ENCODE results near the gene RALY.

DNA sequence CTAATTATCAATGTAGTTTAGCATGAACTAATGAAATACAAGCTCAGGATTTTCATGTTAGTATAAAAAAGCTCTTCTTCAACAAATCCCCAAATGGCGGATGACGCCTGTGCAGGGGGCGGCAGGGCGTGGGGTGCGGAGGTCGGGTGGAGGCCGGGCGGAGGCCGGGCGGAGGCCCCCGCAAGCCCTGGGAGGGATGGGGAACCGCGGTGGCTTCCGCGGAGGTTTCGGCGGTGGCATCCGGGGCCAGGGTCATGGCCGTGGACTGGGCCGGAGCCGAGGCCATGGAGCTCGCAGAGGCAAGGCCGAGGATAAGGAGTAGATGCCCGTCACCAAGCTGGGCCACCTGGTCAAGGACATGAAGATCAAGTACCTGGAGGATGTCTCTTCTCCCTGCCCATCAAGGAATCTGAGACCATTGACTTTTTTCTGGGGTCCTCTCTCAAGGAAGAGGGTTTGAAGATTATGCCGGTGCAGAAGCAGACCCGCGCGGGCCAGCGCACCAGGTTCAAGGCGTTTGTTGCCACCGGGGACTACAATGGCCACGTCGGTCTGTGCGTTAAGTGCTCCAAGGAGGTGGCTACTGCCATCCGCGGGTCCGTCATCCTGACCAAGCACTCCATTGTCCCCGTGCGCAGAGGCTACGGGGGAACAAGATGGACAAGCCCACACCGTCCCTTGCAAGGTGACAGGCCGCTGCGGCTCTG lies 128.7 kb downstream of the RALY start:
- TF ChIP-seq ZFX (IDR thresholded peaks at IDR 0.05) (no peak), EZH2phosphoT487 (IDR thresholded peaks at IDR 0.05; ENCODE audit: borderline replicate concordance) (no peak), TCF7L2 (IDR thresholded peaks at IDR 0.05; ENCODE audit: borderline replicate concordance, extremely low read depth, insufficient read depth, insufficient read length) (no peak), POLR2A (IDR thresholded peaks at IDR 0.05; ENCODE audit: borderline replicate concordance, extremely low read depth, insufficient read depth, insufficient read length) (no peak), FOSL1 (IDR thresholded peaks at IDR 0.05; ENCODE audit: low read depth) (no peak), POLR2AphosphoS5 (IDR thresholded peaks at IDR 0.05; ENCODE audit: low read depth, low read length) (no peak), EZH2 (IDR thresholded peaks at IDR 0.05) (no peak), YY1 (IDR thresholded peaks at IDR 0.05; ENCODE audit: extremely low read depth, insufficient replicate concordance, low read depth, low read length) (no peak), SP1 (IDR thresholded peaks at IDR 0.05; ENCODE audit: low read depth) (no peak), ZNF274 (IDR thresholded peaks at IDR 0.05; ENCODE audit: low read depth, low read length) (no peak)
- TF ChIP-seq, protein P1, sequence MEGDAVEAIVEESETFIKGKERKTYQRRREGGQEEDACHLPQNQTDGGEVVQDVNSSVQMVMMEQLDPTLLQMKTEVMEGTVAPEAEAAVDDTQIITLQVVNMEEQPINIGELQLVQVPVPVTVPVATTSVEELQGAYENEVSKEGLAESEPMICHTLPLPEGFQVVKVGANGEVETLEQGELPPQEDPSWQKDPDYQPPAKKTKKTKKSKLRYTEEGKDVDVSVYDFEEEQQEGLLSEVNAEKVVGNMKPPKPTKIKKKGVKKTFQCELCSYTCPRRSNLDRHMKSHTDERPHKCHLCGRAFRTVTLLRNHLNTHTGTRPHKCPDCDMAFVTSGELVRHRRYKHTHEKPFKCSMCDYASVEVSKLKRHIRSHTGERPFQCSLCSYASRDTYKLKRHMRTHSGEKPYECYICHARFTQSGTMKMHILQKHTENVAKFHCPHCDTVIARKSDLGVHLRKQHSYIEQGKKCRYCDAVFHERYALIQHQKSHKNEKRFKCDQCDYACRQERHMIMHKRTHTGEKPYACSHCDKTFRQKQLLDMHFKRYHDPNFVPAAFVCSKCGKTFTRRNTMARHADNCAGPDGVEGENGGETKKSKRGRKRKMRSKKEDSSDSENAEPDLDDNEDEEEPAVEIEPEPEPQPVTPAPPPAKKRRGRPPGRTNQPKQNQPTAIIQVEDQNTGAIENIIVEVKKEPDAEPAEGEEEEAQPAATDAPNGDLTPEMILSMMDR (IDR thresholded peaks at IDR 0.05 in 2 of 3, conservative IDR thresholded peaks at IDR 0.05 in 1 of 3; ENCODE audit: borderline replicate concordance in 1 of 3, insufficient read depth in 1 of 3, low read depth in 2 of 3, low read length in 2 of 3) = no peak
- TF ChIP-seq, protein P2, sequence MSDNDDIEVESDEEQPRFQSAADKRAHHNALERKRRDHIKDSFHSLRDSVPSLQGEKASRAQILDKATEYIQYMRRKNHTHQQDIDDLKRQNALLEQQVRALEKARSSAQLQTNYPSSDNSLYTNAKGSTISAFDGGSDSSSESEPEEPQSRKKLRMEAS (IDR thresholded peaks at IDR 0.05) = no peak
- TF ChIP-seq, protein P3, sequence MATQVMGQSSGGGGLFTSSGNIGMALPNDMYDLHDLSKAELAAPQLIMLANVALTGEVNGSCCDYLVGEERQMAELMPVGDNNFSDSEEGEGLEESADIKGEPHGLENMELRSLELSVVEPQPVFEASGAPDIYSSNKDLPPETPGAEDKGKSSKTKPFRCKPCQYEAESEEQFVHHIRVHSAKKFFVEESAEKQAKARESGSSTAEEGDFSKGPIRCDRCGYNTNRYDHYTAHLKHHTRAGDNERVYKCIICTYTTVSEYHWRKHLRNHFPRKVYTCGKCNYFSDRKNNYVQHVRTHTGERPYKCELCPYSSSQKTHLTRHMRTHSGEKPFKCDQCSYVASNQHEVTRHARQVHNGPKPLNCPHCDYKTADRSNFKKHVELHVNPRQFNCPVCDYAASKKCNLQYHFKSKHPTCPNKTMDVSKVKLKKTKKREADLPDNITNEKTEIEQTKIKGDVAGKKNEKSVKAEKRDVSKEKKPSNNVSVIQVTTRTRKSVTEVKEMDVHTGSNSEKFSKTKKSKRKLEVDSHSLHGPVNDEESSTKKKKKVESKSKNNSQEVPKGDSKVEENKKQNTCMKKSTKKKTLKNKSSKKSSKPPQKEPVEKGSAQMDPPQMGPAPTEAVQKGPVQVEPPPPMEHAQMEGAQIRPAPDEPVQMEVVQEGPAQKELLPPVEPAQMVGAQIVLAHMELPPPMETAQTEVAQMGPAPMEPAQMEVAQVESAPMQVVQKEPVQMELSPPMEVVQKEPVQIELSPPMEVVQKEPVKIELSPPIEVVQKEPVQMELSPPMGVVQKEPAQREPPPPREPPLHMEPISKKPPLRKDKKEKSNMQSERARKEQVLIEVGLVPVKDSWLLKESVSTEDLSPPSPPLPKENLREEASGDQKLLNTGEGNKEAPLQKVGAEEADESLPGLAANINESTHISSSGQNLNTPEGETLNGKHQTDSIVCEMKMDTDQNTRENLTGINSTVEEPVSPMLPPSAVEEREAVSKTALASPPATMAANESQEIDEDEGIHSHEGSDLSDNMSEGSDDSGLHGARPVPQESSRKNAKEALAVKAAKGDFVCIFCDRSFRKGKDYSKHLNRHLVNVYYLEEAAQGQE (IDR thresholded peaks at IDR 0.05; ENCODE audit: low read depth) = no peak

Measured in HCT116 (cell line).